Measurements from ENCODE around the gene ZFC3H1. TPM values are rescaled to one million over a fixed set of nuclear protein-coding genes. Genes with fewer than 3 reads are reported as not detected.

Gene ZFC3H1
- total RNA-seq (2021; ENCODE audit: unreplicated experiment), result 37.1 TPM
- polyA plus RNA-seq (2012), result 6.5 and 11.6 TPM in 2 replicates
- Bru-seq, nascent RNA, result percentile 95 among the genes with signal in this experiment
- BruChase-seq, experiment 1, labeled RNA remaining after a 6-hour chase, result percentile 83 among the genes with signal in this experiment
- BruChase-seq, experiment 2, labeled RNA remaining after a 2-hour chase, result percentile 95 among the genes with signal in this experiment
- long read RNA-seq, partial matches to known transcripts, result 14 of 30 reads
- long read RNA-seq, other reads (novel, unspliced or antisense), result 12 of 30 reads

- ATAC-seq (peak; percentile 92), DNase-seq (ENCODE audit: low read depth, low spot score) (peak; percentile 99)
- Histone ChIP-seq H3K9me3 (ENCODE audit: control insufficient read depth in 1 of 2, insufficient read depth in 1 of 2, low read depth in 1 of 2, low read length in 2 of 2) (no peaks in the 10 kb centered on the region), H3K36me3 (ENCODE audit: control insufficient read depth in 1 of 2, insufficient read depth in 2 of 2, low read length in 2 of 2) (peaks cover 10 to 11% of the 10 kb centered on the region in 2 experiments), H3K4me1 (ENCODE audit: control insufficient read depth in 1 of 2, insufficient read depth in 2 of 2, low read length in 2 of 2) (peaks cover 11 to 18% of the 10 kb centered on the region in 2 experiments), H3K4me2 (ENCODE audit: low read length) (peak within 1 kb of the TSS; percentile 75), H3K27ac (ENCODE audit: low read depth, low read length) (peak within 1 kb of the TSS; percentile 80), H2AFZ (ENCODE audit: low read depth, low read length, poor library complexity, severe bottlenecking) (no peak within 1 kb of the TSS), H3K9ac (ENCODE audit: low read length) (peak within 1 kb of the TSS; percentile 87), H3K79me2 (ENCODE audit: insufficient read depth, low read length) (peaks cover 71% of the 10 kb centered on the region), H3K9me2 (ENCODE audit: insufficient read depth) (peaks cover 3% of the 10 kb centered on the region; the same call in 1 of the 2 replicates), H3K4me3 (replicated peaks in 1 of 2; ENCODE audit: low read depth in 1 of 2, low read length in 2 of 2) (peak within 1 kb of the TSS; percentile 81 to 97), H4K20me1 (ENCODE audit: insufficient read depth) (peaks cover 11% of the 10 kb centered on the region; the same call in 1 of the 2 replicates), H3K27me3 (ENCODE audit: insufficient read depth, low read length) (no peaks in the 10 kb centered on the region)
- ChIA-PET CTCF (interaction anchor here (1.3 to 2.2 kb wide), 5 partner anchors 13 to 116 kb away, joined by 4 to 11 read pairs (median 5); partner anchors contain the start of gene TMEM19), POLR2A (interaction anchor here (0.7 to 2.5 kb wide), 9 partner anchors 10 to 83 kb away, joined by 3 to 19 read pairs (median 5); partner anchors contain the start of gene TMEM19), RAD21 (ENCODE audit: low non-redundant PET in 1 of 2, low total read pairs in 2 of 2, uncharacterized antibody in 2 of 2, unreplicated experiment in 2 of 2) (interaction anchor here (0.9 to 1.7 kb wide), 3 partner anchors 21 to 84 kb away, joined by 3 to 6 read pairs (median 6); no protein-coding TSS in a partner anchor)
- no TSS peak for BruUV-seq (replicated peaks)
- intact Hi-C loops (cut with micrococcal nuclease), result loop anchor here (1.0 to 2.0 kb wide), 2 partner anchors 84 to 91 kb away; partner anchors contain the start of gene RAB21
- TF ChIP-seq SP1 (IDR thresholded peaks at IDR 0.05; ENCODE audit: low read depth) (peak; percentile 70), EZH2phosphoT487 (IDR thresholded peaks at IDR 0.05; ENCODE audit: borderline replicate concordance) (no peak), POLR2A (IDR thresholded peaks at IDR 0.05; ENCODE audit: borderline replicate concordance, extremely low read depth, insufficient read depth, insufficient read length) (peak; percentile 54), RAD21 (IDR thresholded peaks at IDR 0.05; ENCODE audit: low read depth) (no peak), ZFX (IDR thresholded peaks at IDR 0.05) (peak; percentile 62; the same call in 1 of the 2 replicates), ATF3 (IDR thresholded peaks at IDR 0.05) (no peak), EZH2 (IDR thresholded peaks at IDR 0.05) (no peak), YY1 (IDR thresholded peaks at IDR 0.05; ENCODE audit: extremely low read depth, insufficient replicate concordance, low read depth, low read length) (peak; percentile 96), POLR2AphosphoS5 (IDR thresholded peaks at IDR 0.05; ENCODE audit: low read depth, low read length) (peak; percentile 88), CBX3 (IDR thresholded peaks at IDR 0.05; ENCODE audit: low read depth) (no peak), SIN3A (IDR thresholded peaks at IDR 0.05; ENCODE audit: low read depth) (peak; percentile 79), ELF1 (IDR thresholded peaks at IDR 0.05; ENCODE audit: borderline replicate concordance, low read depth) (peak; percentile 86), CEBPB (IDR thresholded peaks at IDR 0.05; ENCODE audit: low read depth) (no peak), EGR1 (IDR thresholded peaks at IDR 0.05; ENCODE audit: low read depth) (peak; percentile 89), FOSL1 (IDR thresholded peaks at IDR 0.05; ENCODE audit: low read depth) (no peak), TCF7L2 (IDR thresholded peaks at IDR 0.05; ENCODE audit: borderline replicate concordance, extremely low read depth, insufficient read depth, insufficient read length) (peak; percentile 45), ZNF274 (IDR thresholded peaks at IDR 0.05; ENCODE audit: low read depth, low read length) (no peak)
- TF ChIP-seq, protein P1, sequence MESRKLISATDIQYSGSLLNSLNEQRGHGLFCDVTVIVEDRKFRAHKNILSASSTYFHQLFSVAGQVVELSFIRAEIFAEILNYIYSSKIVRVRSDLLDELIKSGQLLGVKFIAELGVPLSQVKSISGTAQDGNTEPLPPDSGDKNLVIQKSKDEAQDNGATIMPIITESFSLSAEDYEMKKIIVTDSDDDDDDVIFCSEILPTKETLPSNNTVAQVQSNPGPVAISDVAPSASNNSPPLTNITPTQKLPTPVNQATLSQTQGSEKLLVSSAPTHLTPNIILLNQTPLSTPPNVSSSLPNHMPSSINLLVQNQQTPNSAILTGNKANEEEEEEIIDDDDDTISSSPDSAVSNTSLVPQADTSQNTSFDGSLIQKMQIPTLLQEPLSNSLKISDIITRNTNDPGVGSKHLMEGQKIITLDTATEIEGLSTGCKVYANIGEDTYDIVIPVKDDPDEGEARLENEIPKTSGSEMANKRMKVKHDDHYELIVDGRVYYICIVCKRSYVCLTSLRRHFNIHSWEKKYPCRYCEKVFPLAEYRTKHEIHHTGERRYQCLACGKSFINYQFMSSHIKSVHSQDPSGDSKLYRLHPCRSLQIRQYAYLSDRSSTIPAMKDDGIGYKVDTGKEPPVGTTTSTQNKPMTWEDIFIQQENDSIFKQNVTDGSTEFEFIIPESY (IDR thresholded peaks at IDR 0.05; ENCODE audit: extremely low read depth, insufficient replicate concordance, low read length), result peak; percentile 98
- TF ChIP-seq, protein P2, sequence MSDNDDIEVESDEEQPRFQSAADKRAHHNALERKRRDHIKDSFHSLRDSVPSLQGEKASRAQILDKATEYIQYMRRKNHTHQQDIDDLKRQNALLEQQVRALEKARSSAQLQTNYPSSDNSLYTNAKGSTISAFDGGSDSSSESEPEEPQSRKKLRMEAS (IDR thresholded peaks at IDR 0.05), result peak; percentile 32; the same call in 1 of the 2 replicates
- TF ChIP-seq, protein P3, sequence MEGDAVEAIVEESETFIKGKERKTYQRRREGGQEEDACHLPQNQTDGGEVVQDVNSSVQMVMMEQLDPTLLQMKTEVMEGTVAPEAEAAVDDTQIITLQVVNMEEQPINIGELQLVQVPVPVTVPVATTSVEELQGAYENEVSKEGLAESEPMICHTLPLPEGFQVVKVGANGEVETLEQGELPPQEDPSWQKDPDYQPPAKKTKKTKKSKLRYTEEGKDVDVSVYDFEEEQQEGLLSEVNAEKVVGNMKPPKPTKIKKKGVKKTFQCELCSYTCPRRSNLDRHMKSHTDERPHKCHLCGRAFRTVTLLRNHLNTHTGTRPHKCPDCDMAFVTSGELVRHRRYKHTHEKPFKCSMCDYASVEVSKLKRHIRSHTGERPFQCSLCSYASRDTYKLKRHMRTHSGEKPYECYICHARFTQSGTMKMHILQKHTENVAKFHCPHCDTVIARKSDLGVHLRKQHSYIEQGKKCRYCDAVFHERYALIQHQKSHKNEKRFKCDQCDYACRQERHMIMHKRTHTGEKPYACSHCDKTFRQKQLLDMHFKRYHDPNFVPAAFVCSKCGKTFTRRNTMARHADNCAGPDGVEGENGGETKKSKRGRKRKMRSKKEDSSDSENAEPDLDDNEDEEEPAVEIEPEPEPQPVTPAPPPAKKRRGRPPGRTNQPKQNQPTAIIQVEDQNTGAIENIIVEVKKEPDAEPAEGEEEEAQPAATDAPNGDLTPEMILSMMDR (IDR thresholded peaks at IDR 0.05 in 2 of 3, conservative IDR thresholded peaks at IDR 0.05 in 1 of 3; ENCODE audit: borderline replicate concordance in 1 of 3, insufficient read depth in 1 of 3, low read depth in 2 of 3, low read length in 2 of 3), result peak in 2 of 3 experiments; percentile 19 to 29; a peak in 3 of 6 replicates
Measured at GRCh38 chr12:71663561-71664410, at the start of gene ZFC3H1, which contains the start of gene THAP2. Gene ZFC3H1 (minus strand): TSS chr12:71663848. CDS start chr12:71663610, 238 bp downstream. Gene THAP2 (plus strand): TSS chr12:71664301. CDS start chr12:71664510, 209 bp downstream.

Data from HCT116 (cell line).